Stimulated activated CD4-positive, alpha-beta T cell treated with anti-CD3 and anti-CD28 coated beads, Interleukin-1b, Interleukin-23, amount 100 ng/mL, for 24 hours (primary cell): ENCODE measurements around the gene TMEM209.
"Not testable (repeated sequence)": the region's sequence is repeated elsewhere in the genome, so short reads cannot be mapped to it uniquely, and the experiment has no call there.

Experiments used
- DNase-seq, 4 experiments: peaks; one replicate each; pipeline ENCODE4 v3.0.0-alpha.2; 2020; ENCODE audit warnings: low read depth in 4 of 4, low spot score in 1 of 4

Gene TMEM209

DNA sequence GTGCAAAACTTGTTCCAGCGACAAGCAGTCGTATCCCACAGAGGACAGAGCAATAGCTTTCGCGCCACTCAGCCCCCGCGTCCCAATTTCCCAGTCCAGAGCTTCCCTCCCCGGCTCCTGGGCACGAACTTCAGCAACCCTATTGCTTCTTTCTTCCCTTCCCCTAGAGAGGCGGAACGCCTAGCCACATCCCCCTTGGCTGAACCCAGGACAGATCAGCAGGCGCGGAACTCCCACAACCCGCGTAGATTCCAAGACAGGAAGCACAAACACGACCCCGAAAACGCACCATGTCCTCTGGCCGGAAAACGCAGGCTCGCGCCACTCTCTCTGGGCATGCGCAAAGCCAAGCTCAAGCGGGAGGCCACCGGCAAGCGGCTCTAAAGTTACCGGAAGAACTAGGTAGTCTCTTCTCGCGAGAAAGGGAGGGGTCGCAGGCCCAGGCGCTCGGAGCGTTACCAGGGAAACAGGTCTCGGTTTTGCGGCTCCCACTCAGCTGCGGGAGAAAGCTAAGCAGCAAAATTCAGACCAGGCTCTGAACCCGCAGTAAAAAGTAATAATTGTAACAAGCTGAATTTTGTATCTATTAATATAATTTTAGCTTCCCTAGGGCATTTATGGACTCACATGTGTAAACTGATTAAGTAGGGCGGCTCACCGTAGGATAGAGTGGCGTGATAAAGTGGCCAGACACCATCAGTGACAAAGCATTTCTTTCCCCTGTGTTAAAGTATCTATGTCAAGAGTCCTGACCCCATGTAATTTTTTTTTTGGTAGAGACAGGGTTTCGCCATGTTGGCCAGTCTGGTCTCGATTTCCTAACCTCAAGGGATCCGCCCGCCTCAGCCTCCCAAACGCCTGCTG is at the start of gene TMEM209:
Gene TMEM209, minus strand, starts transcription at position 323 of the 864 bp plus-strand sequence. Its CDS starts 31 bp downstream, at position 292.
- DNase-seq, result peak; percentile 85 to 94 (median 93)

GRCh38 chr7:130254555-130254954 is 49.3 kb upstream of the TMEM209 start:
- no peak for DNase-seq

GRCh38 chr7:130249626-130250025 is 44.4 kb upstream of the TMEM209 start:
- not testable (repeated sequence) for DNase-seq

- not testable (repeated sequence) for DNase-seq
Observed at GRCh38 chr7:130248842-130249241, 43.6 kb upstream of the TMEM209 start.

GRCh38 chr7:130246491-130246890 is 41.3 kb upstream of the TMEM209 start:
- not testable (repeated sequence) for DNase-seq

DNA sequence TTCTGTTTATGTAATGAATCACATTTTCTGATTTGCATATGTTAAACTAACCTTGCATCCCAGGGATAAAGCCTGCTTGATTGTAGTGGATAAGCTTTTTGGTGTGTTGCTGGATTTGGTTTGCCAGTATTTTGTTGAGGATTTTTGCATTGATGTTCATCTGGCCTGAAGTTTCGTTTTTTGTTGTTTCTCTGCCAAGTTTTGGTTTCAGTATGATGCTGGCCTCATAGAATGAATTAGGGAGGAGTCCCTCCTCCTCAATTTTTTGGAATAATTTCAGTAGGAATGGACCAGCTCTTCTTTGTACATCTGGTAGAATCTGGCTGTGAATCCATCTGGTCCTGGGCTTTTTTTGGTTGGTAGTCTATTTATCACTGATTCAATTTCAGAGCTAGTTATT is 38.3 kb upstream of the TMEM209 start:
- DNase-seq, result not testable (repeated sequence)

- DNase-seq, result peak; percentile 11 to 50 (median 32)
Observed at GRCh38 chr7:130242198-130243014, 37.2 kb upstream of the TMEM209 start.

DNA sequence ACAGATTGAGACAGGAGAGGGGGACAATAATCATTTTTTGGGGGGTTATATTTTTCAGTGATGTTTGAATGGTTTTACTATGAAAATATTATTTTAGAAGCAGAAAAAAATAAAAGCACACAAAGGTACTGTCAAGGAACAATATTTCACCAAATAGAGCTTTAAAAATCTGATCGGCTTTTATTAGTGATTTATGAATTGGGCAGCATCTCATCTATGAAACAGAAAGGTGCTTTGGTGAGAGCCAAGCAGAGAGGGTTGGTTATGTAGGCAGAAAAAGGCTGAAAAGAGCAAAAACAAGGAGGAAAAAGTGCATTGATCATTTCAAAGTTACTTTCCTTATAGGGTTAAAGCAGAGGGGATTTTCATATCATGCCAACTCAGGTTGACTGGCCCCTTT is 35.0 kb upstream of the TMEM209 start:
- DNase-seq, result no peak

GRCh38 chr7:130236361-130236760 is 31.2 kb upstream of the TMEM209 start:
- DNase-seq, result not testable (repeated sequence)

DNA sequence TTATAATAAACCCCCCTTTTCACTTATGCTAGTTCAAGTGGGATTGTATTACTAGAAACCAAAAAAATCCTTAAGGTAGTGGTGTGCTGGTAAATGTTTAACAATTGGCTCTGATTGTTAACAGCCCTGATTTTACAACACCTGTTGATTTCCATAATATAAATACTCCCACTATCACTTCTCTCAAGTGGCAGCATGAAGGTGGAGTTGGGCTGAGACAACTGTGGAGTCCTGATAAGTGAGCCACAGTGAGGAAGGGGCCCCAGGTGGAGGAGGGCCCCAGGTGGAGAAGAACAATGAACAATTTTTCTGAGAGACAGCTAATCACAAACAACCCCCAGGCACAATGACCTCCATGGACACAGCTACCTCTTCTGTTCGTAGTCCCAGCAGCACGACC is 28.9 kb upstream of the TMEM209 start:
- DNase-seq, result no peak

DNA sequence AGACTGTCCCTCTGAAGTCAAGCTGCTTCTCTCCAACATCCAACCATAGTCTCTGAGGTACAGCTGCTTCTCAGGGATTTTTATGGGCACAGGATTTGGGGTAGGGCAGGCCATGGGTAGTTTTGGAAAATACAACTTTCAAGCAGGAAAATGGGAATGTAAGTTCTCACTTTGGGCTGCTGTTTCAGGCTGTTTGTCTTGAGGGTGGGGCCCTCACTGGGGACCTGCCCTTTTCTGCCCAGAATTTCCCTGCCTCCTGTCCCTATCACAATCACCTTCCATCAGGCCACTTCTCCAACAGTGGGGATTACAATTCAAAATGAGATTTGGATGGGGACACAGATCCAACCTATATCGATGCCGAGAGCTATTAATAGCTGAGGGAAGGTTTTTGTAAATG is 27.0 kb upstream of the TMEM209 start:
- DNase-seq, result no peak

DNA sequence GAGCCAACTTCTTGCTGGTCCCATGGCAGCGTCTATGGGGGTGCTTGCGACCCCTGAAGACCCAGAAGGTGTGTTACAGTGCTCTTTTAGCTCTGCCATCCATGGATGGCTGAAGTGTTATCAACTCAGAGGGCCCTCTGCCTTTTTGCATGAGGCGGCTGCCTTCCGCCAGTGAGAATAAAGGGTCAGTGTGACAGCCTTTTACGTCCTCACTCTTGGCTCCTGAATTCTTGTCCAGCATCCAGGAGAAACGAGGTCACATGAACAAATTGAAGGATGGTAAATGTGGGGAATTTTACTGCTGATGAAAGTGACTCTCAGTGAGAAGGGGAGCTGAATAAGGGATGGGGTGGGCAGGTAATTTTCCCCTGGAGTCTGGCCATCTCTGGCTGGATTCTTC is 26.6 kb upstream of the TMEM209 start:
- no peak for DNase-seq

DNA sequence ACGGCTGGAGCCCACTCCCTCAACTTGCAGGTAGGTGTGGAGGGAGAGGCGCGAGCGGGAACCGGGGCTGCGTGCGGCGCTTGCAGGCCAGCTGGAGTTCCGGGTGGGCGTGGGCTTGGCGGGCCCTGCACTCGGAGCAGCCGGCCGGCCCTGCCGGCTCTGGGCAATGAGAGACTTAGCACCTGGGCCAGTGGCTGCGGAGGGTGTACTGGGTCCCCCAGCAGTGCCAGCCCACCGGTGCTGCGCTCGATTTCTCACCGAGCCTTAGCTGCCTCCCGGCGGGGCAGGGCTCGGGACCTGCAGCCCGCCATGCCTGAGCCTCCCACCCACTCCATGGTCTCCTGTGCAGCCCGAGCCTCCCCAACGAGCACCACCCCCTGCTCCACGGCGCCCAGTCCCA is 24.8 kb upstream of the TMEM209 start:
- DNase-seq, result not testable (repeated sequence)

- no peak for DNase-seq
Observed at GRCh38 chr7:130228840-130229502, 23.8 kb upstream of the TMEM209 start.

DNA sequence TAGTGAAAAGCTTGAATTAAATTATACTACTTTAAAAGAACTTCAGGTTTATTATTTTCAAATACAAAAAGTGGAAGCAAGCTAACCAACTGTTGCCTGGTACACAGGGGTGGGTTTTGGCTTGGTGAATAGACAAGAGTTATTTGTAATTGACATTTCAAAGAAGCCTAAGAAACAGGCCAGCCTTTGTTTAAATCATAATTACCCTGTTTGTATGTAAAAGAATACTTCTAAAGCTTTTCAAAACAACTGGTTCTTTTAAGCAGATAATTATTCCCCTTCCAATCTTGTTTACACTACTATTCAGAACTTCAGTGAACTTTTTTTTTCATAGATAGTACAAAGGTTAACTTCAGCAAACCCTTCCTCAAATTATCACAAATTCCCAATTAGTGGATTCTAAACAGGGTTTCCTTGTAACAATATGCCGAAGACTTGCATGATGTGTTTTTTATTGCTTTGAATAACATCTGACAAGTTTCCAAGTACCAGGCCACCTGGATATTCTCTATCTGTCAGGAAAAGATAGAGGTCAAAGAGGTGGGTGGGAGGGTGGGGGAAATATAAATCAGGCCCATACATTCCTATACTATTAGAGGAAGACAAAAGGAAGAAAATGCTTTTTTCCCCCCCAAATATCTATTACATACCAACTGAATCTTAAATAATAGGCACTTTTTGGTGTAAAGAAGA is 22.8 kb upstream of the TMEM209 start:
- DNase-seq, result no peak

DNA sequence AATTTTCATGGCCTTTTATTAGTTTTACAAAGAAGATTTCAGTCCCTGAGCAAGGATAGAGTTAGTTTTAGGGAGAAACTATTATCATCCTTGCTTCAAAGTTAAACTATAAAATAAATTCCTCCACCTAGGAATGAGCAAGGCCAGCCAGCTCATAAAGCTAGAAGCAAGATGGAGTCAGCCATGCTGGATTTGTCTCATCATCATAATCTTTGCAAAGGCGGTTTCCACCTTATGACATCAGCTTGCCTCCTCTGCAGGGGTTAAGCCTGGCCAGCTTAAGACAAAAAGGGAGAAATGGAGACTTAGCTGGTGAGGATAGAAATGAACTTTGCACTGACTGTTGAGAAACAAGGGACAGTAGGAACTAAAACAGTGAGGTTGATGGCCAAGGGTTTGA is 21.1 kb upstream of the TMEM209 start:
- DNase-seq, result no peak

- DNase-seq, result not testable (repeated sequence)
Observed at GRCh38 chr7:130224923-130225322, 19.7 kb upstream of the TMEM209 start.

- no peak for DNase-seq
Observed at GRCh38 chr7:130224210-130224609, 19.0 kb upstream of the TMEM209 start.

GRCh38 chr7:130223646-130224045 is 18.4 kb upstream of the TMEM209 start:
- DNase-seq, result no peak

GRCh38 chr7:130221746-130222145 is 16.5 kb upstream of the TMEM209 start:
- DNase-seq, result no peak

DNA sequence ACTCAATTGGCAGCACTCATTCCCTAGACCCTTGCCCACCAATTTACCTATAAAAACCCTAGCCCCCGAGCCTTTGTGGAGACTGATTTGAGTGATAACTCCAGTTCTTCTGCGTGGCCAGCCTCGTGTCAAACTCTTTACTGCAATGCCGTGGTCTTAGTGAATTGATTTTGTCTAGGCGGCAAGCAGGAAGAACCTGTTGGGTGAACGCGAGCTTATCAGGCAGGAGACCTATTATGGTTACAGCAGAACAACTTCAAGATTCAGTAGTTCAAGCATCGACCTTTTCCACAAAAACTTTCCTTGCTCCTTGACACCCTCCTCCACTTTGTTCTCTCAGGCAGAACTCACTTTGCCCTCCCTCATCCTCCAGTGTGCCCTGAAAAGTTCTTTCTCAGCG is 14.7 kb upstream of the TMEM209 start:
- DNase-seq, result no peak
